ENCODE results near the gene JADE1. TPM values are rescaled to one million over a fixed set of nuclear protein-coding genes. Genes with fewer than 3 reads are reported as not detected.

Gene JADE1
- total and polyA plus RNA-seq, 2 experiments from 2014 or later, result 84.2 to 158 TPM

- no peak for DNase-seq (ENCODE audit: low spot score)
- Histone ChIP-seq H3K79me2 (replicated peaks; ENCODE audit: insufficient read depth) (peaks cover 100% of the 10 kb centered on the region), H2AFZ (no peak overlapping the region), H4K20me1 (replicated peaks; ENCODE audit: insufficient read depth) (peaks cover 94% of the 10 kb centered on the region), H3K27ac (ENCODE audit: low read depth) (peak overlapping the region; percentile 34; the same call in 1 of the 2 replicates), H3F3A (replicated peaks; ENCODE audit: low read depth) (peaks cover 8% of the 10 kb centered on the region; the same call in 1 of the 2 replicates), H3K4me1 (ENCODE audit: insufficient read depth) (peaks cover 99% of the 10 kb centered on the region), H3K4me2 (peak overlapping the region; percentile 72), H3K4me3 (peak overlapping the region; percentile 31), H3K9me2 (ENCODE audit: insufficient read depth) (no peaks in the 10 kb centered on the region), H3K27me3 (ENCODE audit: insufficient read depth) (no peaks in the 10 kb centered on the region), H3K36me3 (ENCODE audit: insufficient read depth) (peaks cover 3% of the 10 kb centered on the region)
- Mint-ChIP-seq H3K36me3 (ENCODE audit: low read depth) (peaks cover 55% of the 10 kb centered on the region), H3K4me1 (peaks cover 92% of the 10 kb centered on the region), H3K4me3 (peak overlapping the region; percentile 26; the same call in 2 of the 3 replicates), H3K27ac (peak overlapping the region; percentile 25), H3K27me3 (ENCODE audit: insufficient read depth, low read depth, poor library complexity) (peaks cover 18% of the 10 kb centered on the region), H3K9me3 (no peaks in the 10 kb centered on the region)
- TF ChIP-seq POLR2AphosphoS5 (IDR thresholded peaks at IDR 0.05; ENCODE audit: low read depth), result no peak; the same call in 1 of the 2 replicates
- no peak for TF ChIP-seq STAT1 (IDR thresholded peaks at IDR 0.05; ENCODE audit: unreplicated experiment)
- no peak for TF ChIP-seq REST (IDR thresholded peaks at IDR 0.05; ENCODE audit: unreplicated experiment)
- no peak for TF ChIP-seq EZH2phosphoT487 (IDR thresholded peaks at IDR 0.05; ENCODE audit: unreplicated experiment)
- TF ChIP-seq ZNF331 (CRISPR knock-in tag; IDR thresholded peaks at IDR 0.05; ENCODE audit: low read depth), result no peak
- TF ChIP-seq ZNF114 (CRISPR knock-in tag; IDR thresholded peaks at IDR 0.05), result no peak
- TF ChIP-seq NANOG (IDR thresholded peaks at IDR 0.05; ENCODE audit: borderline replicate concordance), result no peak
- TF ChIP-seq CREB1 (CRISPR knock-in tag; IDR thresholded peaks at IDR 0.05; ENCODE audit: low read depth), result no peak
- TF ChIP-seq JUNB (IDR thresholded peaks at IDR 0.05; ENCODE audit: unreplicated experiment), result no peak
- no peak for TF ChIP-seq EZH2 (IDR thresholded peaks at IDR 0.05; ENCODE audit: low read depth, unreplicated experiment)
- TF ChIP-seq CTCF (conservative IDR thresholded peaks at IDR 0.05; ENCODE audit: low read depth in 2 of 2), result no peak
- TF ChIP-seq ZNF462 (CRISPR knock-in tag; IDR thresholded peaks at IDR 0.05), result no peak
- TF ChIP-seq ETS1 (IDR thresholded peaks at IDR 0.05), result no peak
- peak; percentile 8; the same call in 2 of the 3 replicates for ATAC-seq
Measured at GRCh38 chr4:128827296-128827695, 17.8 kb downstream of the JADE1 start.

Measured in GM23338 (cell line).